Adipocyte (in vitro differentiated cells): ENCODE results near the gene COX7B2.

Source experiments
- DNase-seq: peaks from one replicate; pipeline ENCODE4 v3.0.0-alpha.2; 2015; ENCODE audit warnings: low read depth
- H3K27me3 ChIP-seq: replicated peaks from 2 replicates; pipeline ENCODE4 v1.7.0; 2013; ENCODE audit warnings: mild to moderate bottlenecking, low read length, moderate library complexity; ENCODE audit not compliant: control insufficient read depth, insufficient read depth
- H3K36me3 ChIP-seq: 2 replicates; pipeline ENCODE4 v1.7.0; 2013; ENCODE audit warnings: low read length, mild to moderate bottlenecking, moderate library complexity; ENCODE audit not compliant: control insufficient read depth, insufficient read depth, severe bottlenecking
- H3K4me1 ChIP-seq: 2 replicates; pipeline ENCODE4 v1.7.0; 2013; ENCODE audit warnings: mild to moderate bottlenecking, low read length, moderate library complexity; ENCODE audit not compliant: control insufficient read depth, insufficient read depth
- H3K4me3 ChIP-seq: 2 replicates; pipeline ENCODE4 v1.7.0; 2013; ENCODE audit warnings: mild to moderate bottlenecking, low read length, moderate library complexity
- H3K9ac ChIP-seq: 2 replicates; pipeline ENCODE4 v1.7.0; 2013; ENCODE audit warnings: mild to moderate bottlenecking, low read length, moderate library complexity
- H3K9me3 ChIP-seq: 2 replicates; pipeline ENCODE4 v1.7.0; 2013; ENCODE audit warnings: mild to moderate bottlenecking, low read length, moderate library complexity; ENCODE audit not compliant: control insufficient read depth

COX7B2 gene

DNA sequence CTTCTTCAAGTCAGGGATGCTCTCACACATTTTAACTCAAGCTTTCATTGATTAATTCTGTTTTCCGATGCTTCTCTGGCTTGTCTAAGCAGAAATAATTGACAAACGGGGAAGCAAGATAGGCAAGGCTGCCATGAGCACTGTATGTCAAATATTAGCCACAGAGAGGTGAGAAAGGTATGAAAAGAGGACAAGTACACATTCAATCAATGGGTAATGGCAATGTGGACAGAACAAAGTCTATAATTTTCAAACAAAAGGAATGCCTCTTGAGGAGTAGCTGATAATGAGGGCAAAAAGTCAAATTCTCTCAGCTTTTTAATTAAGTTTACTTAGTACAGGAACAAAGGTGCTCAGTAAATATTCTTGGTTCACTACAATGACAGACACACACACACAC is 19.6 kb downstream of the COX7B2 start:
- no peak overlapping the region for H3K9ac ChIP-seq
- no peaks in the 10 kb centered on the region for H3K36me3 ChIP-seq
- H3K9me3 ChIP-seq = no peaks in the 10 kb centered on the region
- no peak overlapping the region for H3K4me3 ChIP-seq
- H3K4me1 ChIP-seq = no peaks in the 10 kb centered on the region
- DNase-seq = no peak
- H3K27me3 ChIP-seq = no peaks in the 10 kb centered on the region

DNA sequence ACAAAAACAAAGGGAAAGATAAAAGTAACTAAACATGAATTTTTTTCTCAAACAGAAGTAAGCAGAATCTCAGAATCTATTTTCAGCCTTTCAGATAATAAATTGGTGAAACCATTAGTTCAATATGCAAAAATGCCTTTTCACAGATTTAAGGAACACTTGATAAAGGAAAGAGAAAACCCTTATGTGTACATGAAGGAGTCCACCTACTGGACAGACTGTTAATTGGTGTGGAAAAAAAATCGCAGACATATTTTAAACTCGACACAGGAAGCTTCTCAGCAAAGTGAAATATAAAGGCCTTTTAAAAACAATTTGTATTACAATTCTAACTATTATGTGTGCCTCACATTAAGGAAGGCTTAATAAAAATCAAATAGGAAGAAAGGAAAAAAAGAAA is 22.3 kb downstream of the COX7B2 start:
- H3K4me3 ChIP-seq = no peak overlapping the region
- peak; percentile 45 for DNase-seq
- H3K27me3 ChIP-seq = no peaks in the 10 kb centered on the region

DNA sequence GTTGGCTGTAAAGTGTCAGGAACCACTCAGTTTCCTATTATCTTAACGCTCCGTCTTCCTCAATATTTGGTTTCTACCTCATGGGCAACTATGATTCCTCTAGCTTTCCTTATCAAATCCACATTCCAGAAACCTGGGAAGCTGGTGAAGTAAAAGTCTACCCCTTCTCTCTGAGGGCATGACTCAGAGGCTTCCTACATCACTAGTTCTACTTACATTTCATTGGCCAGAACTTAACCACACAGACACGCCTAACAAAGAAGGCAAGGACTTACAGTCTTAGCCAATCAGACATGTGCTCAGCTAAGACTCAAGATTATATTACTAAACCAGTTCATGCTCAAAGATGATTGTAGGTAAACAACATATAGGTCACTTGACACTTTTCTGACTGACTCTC is 30.4 kb downstream of the COX7B2 start:
- Histone ChIP-seq H3K27me3 (peaks cover 5% of the 10 kb centered on the region), H3K9ac (no peak overlapping the region), H3K9me3 (no peaks in the 10 kb centered on the region), H3K4me1 (no peaks in the 10 kb centered on the region), H3K4me3 (no peak overlapping the region), H3K36me3 (no peaks in the 10 kb centered on the region)
- no peak for DNase-seq

More for the DNA sequence above, 22.3 kb downstream of the COX7B2 start:
- H3K9ac ChIP-seq = no peak overlapping the region
- no peaks in the 10 kb centered on the region for H3K4me1 ChIP-seq
- H3K36me3 ChIP-seq = no peaks in the 10 kb centered on the region
- no peaks in the 10 kb centered on the region for H3K9me3 ChIP-seq

DNA sequence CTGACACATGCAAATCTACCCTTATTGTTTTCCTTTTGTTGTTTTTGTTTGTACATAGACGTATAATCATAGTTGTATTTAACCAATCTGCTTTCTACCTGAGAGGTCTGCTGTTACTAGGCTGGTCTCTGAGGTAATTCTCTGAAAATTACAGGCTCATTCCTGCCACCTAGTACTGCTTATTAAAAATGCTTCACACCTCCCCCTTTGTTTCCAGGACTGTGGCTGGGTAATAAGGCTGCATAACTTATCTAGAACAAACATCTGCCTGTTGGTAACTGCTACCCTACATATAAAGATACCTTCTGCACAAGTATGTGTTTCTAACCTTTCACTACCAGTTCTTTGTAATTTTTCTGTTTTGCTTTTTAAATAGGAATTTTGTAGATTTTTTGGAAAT is 34.2 kb downstream of the COX7B2 start:
- Histone ChIP-seq H3K36me3 (no peaks in the 10 kb centered on the region), H3K9me3 (peaks cover 13% of the 10 kb centered on the region), H3K27me3 (peaks cover 5% of the 10 kb centered on the region), H3K4me3 (no peak overlapping the region), H3K4me1 (no peaks in the 10 kb centered on the region), H3K9ac (no peak overlapping the region)
- DNase-seq = no peak

DNA sequence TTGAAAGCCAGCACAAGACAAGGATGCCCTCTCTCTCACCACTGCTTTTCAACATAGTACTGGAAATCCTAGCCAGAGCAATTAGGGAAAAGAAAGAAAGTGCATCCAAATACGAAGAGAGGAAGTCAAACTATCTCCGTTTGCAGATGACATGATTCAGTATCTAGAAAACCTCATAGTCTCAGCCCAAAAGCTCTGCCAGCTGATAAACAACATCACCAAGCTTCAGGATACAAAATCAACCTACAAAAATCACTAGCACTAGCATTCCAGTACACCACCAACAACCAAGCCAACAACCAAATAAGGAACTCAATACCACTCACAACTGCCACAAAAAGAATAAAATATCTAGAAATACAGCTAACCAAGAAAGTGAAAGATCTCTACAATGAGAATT is 38.6 kb downstream of the COX7B2 start:
- no peak overlapping the region for H3K9ac ChIP-seq
- no peaks in the 10 kb centered on the region for H3K4me1 ChIP-seq
- no peaks in the 10 kb centered on the region for H3K27me3 ChIP-seq
- DNase-seq = no peak
- H3K9me3 ChIP-seq = peaks cover 13% of the 10 kb centered on the region
- no peak overlapping the region for H3K4me3 ChIP-seq
- H3K36me3 ChIP-seq = no peaks in the 10 kb centered on the region

DNA sequence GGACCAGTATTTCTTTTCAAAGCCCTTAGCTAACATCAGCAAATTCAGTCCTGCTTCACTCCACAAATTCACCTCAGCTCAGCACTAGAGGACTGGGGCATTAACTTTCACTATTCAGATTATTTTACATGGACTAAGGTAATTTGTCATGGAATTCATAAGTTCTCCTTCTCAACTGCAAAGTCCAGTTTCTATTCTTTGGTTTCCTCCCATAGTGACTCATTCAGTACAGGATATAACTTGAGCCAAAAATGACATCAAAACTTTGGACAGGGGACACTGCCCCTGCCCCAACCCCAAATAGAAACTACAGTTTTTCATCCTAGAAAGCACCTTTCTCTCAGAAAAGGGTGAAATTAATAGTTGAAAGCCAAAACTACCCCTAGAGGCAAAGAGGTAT is 52.7 kb downstream of the COX7B2 start:
- Histone ChIP-seq H3K9ac (no peak overlapping the region), H3K4me1 (peaks cover 7% of the 10 kb centered on the region), H3K4me3 (no peak overlapping the region), H3K36me3 (no peaks in the 10 kb centered on the region), H3K27me3 (no peaks in the 10 kb centered on the region), H3K9me3 (no peaks in the 10 kb centered on the region)
- no peak for DNase-seq

DNA sequence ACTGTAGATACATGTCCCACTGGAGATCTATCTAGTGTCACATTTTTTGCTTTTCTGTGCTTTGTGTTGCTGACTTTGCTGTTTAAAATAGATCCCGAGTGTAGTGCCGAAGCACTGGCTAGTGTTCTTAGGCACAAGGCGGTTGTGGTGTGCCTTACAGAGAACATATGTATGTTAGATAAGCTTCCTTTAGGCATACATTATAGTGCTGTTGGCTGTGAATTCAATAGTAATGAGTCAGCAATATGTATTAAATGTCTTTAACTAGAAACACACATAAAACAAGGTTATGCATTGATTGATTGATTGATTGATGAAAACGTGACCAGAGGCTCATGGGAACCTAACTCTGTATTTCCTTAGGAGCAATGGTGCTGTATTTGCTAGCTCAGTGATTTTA is 56.2 kb downstream of the COX7B2 start:
- Histone ChIP-seq H3K9me3 (no peaks in the 10 kb centered on the region), H3K4me3 (no peak overlapping the region), H3K27me3 (peaks cover 7% of the 10 kb centered on the region), H3K36me3 (no peaks in the 10 kb centered on the region), H3K4me1 (peaks cover 6% of the 10 kb centered on the region), H3K9ac (no peak overlapping the region)
- DNase-seq = no peak

DNA sequence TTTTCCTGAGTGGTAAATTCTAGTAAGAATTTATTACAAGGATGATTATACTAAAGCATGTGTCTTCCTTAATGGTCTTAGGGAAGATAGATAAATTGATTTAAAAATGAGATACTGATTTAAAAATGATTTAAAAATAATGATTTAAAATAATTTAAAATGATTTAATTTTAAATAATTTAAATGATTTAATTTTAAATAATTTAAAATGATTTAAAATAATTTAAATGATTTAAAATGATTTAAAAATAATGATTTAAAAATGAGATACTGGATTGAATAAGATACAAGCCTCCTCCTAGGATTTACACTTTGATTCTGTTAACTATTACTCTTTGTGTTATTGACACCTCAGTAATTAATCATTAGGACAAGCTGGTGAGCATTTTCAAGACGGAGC is 59.0 kb downstream of the COX7B2 start:
- H3K27me3 ChIP-seq = peaks cover 17% of the 10 kb centered on the region
- no peaks in the 10 kb centered on the region for H3K36me3 ChIP-seq
- DNase-seq = no peak
- H3K4me1 ChIP-seq = no peaks in the 10 kb centered on the region
- H3K9ac ChIP-seq = no peak overlapping the region
- H3K4me3 ChIP-seq = no peak overlapping the region
- H3K9me3 ChIP-seq = no peaks in the 10 kb centered on the region

DNA sequence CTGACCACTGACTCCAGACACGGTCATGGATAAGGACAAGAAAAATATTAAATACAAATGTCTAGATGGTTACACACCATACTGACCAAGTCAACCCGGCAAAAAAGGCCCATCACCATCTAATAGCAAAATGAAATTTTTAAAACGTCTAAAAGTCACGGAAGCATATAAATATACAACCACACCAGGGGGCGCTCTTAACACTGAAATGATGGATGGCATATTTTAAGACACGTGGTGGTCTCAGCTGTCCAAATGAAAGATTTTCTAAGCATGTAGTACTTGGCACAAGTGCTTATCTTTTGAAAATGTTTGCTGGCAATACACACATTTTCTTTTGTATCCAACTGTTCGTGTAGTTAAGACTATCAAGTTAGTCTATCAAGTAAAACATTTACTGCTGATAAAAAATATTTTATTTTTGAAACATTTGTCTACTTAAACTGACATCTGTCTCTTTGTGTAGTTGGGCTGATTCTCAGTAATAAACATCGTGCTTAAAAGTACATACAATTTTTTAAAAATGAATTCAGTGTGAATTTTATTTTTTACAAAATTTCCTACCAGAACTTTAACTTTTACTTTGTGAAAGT is 64.6 kb downstream of the COX7B2 start:
- peak; percentile 91 for DNase-seq
- Histone ChIP-seq H3K9ac (no peak overlapping the region), H3K4me1 (no peaks in the 10 kb centered on the region), H3K9me3 (no peaks in the 10 kb centered on the region), H3K36me3 (no peaks in the 10 kb centered on the region), H3K4me3 (no peak overlapping the region), H3K27me3 (peaks cover 17% of the 10 kb centered on the region)

DNA sequence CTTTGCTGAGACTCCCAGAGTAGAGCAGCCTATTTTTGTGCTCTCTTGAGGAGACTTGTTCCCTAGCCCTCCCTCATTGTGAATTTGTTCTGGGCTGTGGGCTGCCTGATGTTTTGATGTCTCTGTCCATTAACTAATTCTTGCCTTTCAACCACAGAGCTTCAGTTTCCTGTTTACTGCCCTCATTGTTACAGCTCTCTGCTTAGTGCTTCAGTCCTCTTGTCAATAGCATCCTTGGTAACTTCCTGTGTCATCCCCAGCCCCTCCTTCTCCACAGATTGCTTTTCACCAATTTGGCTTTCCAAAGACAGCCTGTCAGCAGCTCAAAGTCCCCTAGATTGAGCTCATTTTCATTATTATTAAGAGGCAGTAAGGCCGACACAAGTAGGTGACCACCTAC is 69.9 kb downstream of the COX7B2 start:
- no peak overlapping the region for H3K9ac ChIP-seq
- no peak overlapping the region for H3K4me3 ChIP-seq
- H3K4me1 ChIP-seq = no peaks in the 10 kb centered on the region
- DNase-seq = no peak
- no peaks in the 10 kb centered on the region for H3K36me3 ChIP-seq
- H3K9me3 ChIP-seq = no peaks in the 10 kb centered on the region
- no peaks in the 10 kb centered on the region for H3K27me3 ChIP-seq

DNA sequence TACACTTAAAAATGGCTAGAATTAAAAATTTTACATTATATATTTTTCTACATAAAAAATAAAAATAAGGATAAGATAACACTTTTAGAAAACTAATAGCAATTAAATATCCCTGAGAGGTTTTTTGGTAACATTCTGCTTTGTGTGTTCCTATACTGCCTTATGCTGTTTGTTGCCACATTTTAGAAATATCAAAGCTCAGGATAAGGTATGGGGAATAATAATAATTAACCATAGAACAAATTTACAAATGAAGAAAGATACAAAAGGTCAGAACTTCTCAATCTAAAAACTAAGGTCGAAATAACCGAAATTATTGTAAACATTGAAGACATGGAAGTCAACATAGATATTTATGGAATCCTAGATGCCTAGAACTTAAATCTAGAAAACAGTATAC is 71.4 kb downstream of the COX7B2 start:
- no peak for DNase-seq

DNA sequence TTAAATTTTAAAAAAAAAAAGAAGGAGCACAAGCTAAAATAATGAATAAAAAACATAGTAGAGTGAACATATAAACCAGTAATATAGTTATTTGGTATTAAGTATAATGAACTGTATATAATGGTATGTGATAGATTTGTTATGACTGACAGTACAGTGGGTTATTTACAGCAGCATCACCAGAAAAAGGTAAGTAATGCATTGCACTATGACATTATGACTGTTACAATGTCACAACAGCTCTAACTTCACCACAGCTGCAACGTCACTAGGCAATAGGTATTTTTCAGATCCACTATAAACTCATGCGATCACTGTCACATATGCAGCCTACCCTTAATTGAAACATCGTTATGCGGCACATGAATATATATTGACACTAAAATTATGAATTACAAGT is 72.5 kb downstream of the COX7B2 start:
- no peak overlapping the region for H3K4me3 ChIP-seq
- no peak for DNase-seq
- H3K36me3 ChIP-seq = no peaks in the 10 kb centered on the region
- no peaks in the 10 kb centered on the region for H3K9me3 ChIP-seq
- no peaks in the 10 kb centered on the region for H3K27me3 ChIP-seq
- H3K4me1 ChIP-seq = no peaks in the 10 kb centered on the region
- H3K9ac ChIP-seq = no peak overlapping the region

More for the DNA sequence above, 71.4 kb downstream of the COX7B2 start:
- no peaks in the 10 kb centered on the region for H3K9me3 ChIP-seq
- H3K4me1 ChIP-seq = no peaks in the 10 kb centered on the region
- no peaks in the 10 kb centered on the region for H3K36me3 ChIP-seq
- no peak overlapping the region for H3K9ac ChIP-seq
- no peaks in the 10 kb centered on the region for H3K27me3 ChIP-seq
- H3K4me3 ChIP-seq = no peak overlapping the region
